Measurements from ENCODE around the gene PDSS2.

- TF ChIP-seq CTCF (IDR thresholded peaks at IDR 0.05; ENCODE audit: low read depth, low read length, missing input control) (no peak), EGR1 (IDR thresholded peaks at IDR 0.05; ENCODE audit: low read depth in 2 of 2) (no peak), MAX (IDR thresholded peaks at IDR 0.05) (no peak), FOXA1 (IDR thresholded peaks at IDR 0.05) (no peak), SP1 (IDR thresholded peaks at IDR 0.05) (no peak), TAF1 (conservative IDR thresholded peaks at IDR 0.05) (no peak), YY1 (IDR thresholded peaks at IDR 0.05) (no peak)
These were observed 279.3 kb downstream of the PDSS2 start for GRCh38 chr6:107180099-107180498.
